H1 (cell line): Measurements from ENCODE around the gene EMC1. TPM values are rescaled to one million over a fixed set of nuclear protein-coding genes. Genes with fewer than 3 reads are reported as not detected.

Experiments used
- CTCF ChIA-PET: fragments of 300-600 bp; sonication (Branson Sonifier 250); formaldehyde crosslinking; loops from one replicate; lab custom pipeline; 2021; ENCODE audit not compliant: partially characterized antibody; lab: Charles Lee
- POLR2A ChIA-PET: fragments of 300-600 bp; sonication (Branson Sonifier 250); formaldehyde crosslinking; loops from one replicate; lab custom pipeline; 2021; ENCODE audit warnings: inconsistent platforms; ENCODE audit not compliant: partially characterized antibody; lab: Charles Lee
- DNase-seq, 2 experiments: peaks; one replicate each; pipeline versions ENCODE4 v3.0.0 to v3.0.0-alpha.2; 2010 to 2022; ENCODE audit warnings: low spot score in 2 of 2, low read depth in 1 of 2, mixed read lengths in 1 of 2
- FAIRE-seq: peaks from 2 replicates; lab custom pipeline; 2011; peaks lifted over from hg19 to GRCh38; lab: Jason Lieb, UNC
- H2AFZ ChIP-seq: 2 replicates; pipeline ENCODE4 v1.8.1; 2012; ENCODE audit warnings: low read length, inconsistent platforms
- H2AK5ac ChIP-seq: 2 replicates; pipeline ENCODE4 v1.6.1; 2013; ENCODE audit warnings: low read depth, low read length
- H2BK120ac ChIP-seq: replicated peaks from 2 replicates; pipeline ENCODE3; 2013; ENCODE audit warnings: low read depth, low read length, inconsistent platforms
- H2BK12ac ChIP-seq: 2 replicates; pipeline ENCODE4 v1.6.1; 2013; ENCODE audit warnings: low read depth, low read length
- H2BK15ac ChIP-seq: 2 replicates; pipeline ENCODE4 v1.6.1; 2013; ENCODE audit warnings: low read length
- H2BK20ac ChIP-seq: 2 replicates; pipeline ENCODE4 v1.6.1; 2013; ENCODE audit warnings: low read length
- H2BK5ac ChIP-seq: 2 replicates; pipeline ENCODE4 v1.6.1; 2013; ENCODE audit warnings: low read depth, low read length
- H3K14ac ChIP-seq: 2 replicates; pipeline ENCODE4 v1.6.1; 2013; ENCODE audit warnings: inconsistent platforms; ENCODE audit not compliant: insufficient read length
- H3K18ac ChIP-seq: 2 replicates; pipeline ENCODE4 v1.6.1; 2013; ENCODE audit warnings: low read length; ENCODE audit errors: extremely low read depth
- H3K23ac ChIP-seq: 2 replicates; pipeline ENCODE4 v1.6.1; 2013; ENCODE audit warnings: inconsistent platforms; ENCODE audit not compliant: insufficient read length
- H3K23me2 ChIP-seq: 2 replicates; pipeline ENCODE4 v1.6.1; 2013; ENCODE audit warnings: low read depth, low read length
- H3K27ac ChIP-seq: 2 replicates; pipeline ENCODE4 v1.6.1; 2011; ENCODE audit warnings: low read depth, low read length, inconsistent platforms
- H3K27me3 ChIP-seq, 4 experiments: replicated peaks in 1 of 4; 1 replicate in 1 of 4; 2 replicates in 3 of 4; pipeline versions ENCODE4 v1.6.1 to v1.8.1; 2011 to 2013; ENCODE audit warnings: low read length in 3 of 4, mild to moderate bottlenecking in 3 of 4, inconsistent platforms in 2 of 4, mixed read lengths in 2 of 4, moderate library complexity in 1 of 4; ENCODE audit not compliant: control insufficient read depth in 3 of 4, insufficient read depth in 3 of 4; ENCODE audit errors: extremely low read depth in 1 of 4
- H3K36me3 ChIP-seq, 4 experiments: 2 replicates each; pipeline versions ENCODE4 v1.6.1 to v1.8.1; 2011 to 2013; ENCODE audit warnings: mild to moderate bottlenecking in 4 of 4, low read length in 3 of 4, moderate library complexity in 2 of 4, control low read depth in 1 of 4, inconsistent platforms in 1 of 4; ENCODE audit not compliant: insufficient read depth in 4 of 4, control insufficient read depth in 2 of 4
- H3K4ac ChIP-seq: replicated peaks from 2 replicates; pipeline ENCODE3; 2013; ENCODE audit warnings: low read length, low read depth, mixed read lengths, inconsistent platforms; ENCODE audit not compliant: insufficient read length
- H3K4me1 ChIP-seq, 4 experiments: replicated peaks in 1 of 4; 1 replicate in 1 of 4; 2 replicates in 3 of 4; pipeline versions ENCODE4 v1.6.1 to v1.8.1; 2011 to 2013; ENCODE audit warnings: low read length in 3 of 4, inconsistent platforms in 2 of 4, mixed read lengths in 1 of 4; ENCODE audit not compliant: insufficient read depth in 4 of 4, control insufficient read depth in 3 of 4
- H3K4me2 ChIP-seq, 2 experiments: 2 replicates each; pipeline versions ENCODE4 v1.6.1 to v1.8.1; 2011 to 2013; ENCODE audit warnings: low read depth in 2 of 2, low read length in 2 of 2, control low read depth in 1 of 2, inconsistent platforms in 1 of 2, mild to moderate bottlenecking in 1 of 2; ENCODE audit not compliant: insufficient read depth in 1 of 2
- H3K4me3 ChIP-seq, 4 experiments: fragments of 200-600, 300-600 bp in 1 of 4; sonication (generic), shearing (Covaris generic), sonication (Bioruptor Twin) in 1 of 4; 2 replicates each; pipeline versions ENCODE4 v1.5.1 to v1.8.1; 2011 to 2016; ENCODE audit warnings: low read length in 4 of 4, low read depth in 3 of 4, control low read depth in 2 of 4, inconsistent platforms in 2 of 4, mild to moderate bottlenecking in 2 of 4, mixed read lengths in 1 of 4, moderate library complexity in 1 of 4; ENCODE audit not compliant: insufficient read depth in 2 of 4; ENCODE audit errors: extremely low read depth in 1 of 4
- H3K56ac ChIP-seq: replicated peaks from 2 replicates; pipeline ENCODE3; 2013; ENCODE audit warnings: low read depth, mild to moderate bottlenecking, mixed read lengths, low read length, inconsistent platforms; ENCODE audit not compliant: insufficient read length
- H3K79me1 ChIP-seq: 2 replicates; pipeline ENCODE4 v1.6.1; 2013; ENCODE audit warnings: low read depth, low read length, control low read depth
- H3K79me2 ChIP-seq, 2 experiments: 2 replicates each; pipeline versions ENCODE4 v1.6.1 to v1.8.1; 2012 to 2013; ENCODE audit warnings: low read length in 2 of 2, mild to moderate bottlenecking in 2 of 2, inconsistent platforms in 1 of 2; ENCODE audit not compliant: insufficient read depth in 2 of 2, control insufficient read depth in 1 of 2
- H3K9ac ChIP-seq, 4 experiments: replicated peaks in 1 of 4; 1 replicate in 1 of 4; 2 replicates in 3 of 4; pipeline versions ENCODE4 v1.6.1 to v1.8.1; 2011 to 2013; ENCODE audit warnings: low read depth in 3 of 4, low read length in 3 of 4, control low read depth in 2 of 4, mild to moderate bottlenecking in 2 of 4, moderate library complexity in 2 of 4, inconsistent platforms in 1 of 4; ENCODE audit errors: extremely low read depth in 1 of 4
- H3K9me3 ChIP-seq, 2 experiments: 2 replicates each; pipeline versions ENCODE4 v1.6.1 to v1.8.1; 2012 to 2013; ENCODE audit warnings: mild to moderate bottlenecking in 2 of 2, moderate library complexity in 2 of 2, control low read depth in 1 of 2, inconsistent platforms in 1 of 2, low read depth in 1 of 2, low read length in 1 of 2, mixed read lengths in 1 of 2; ENCODE audit not compliant: insufficient read depth in 2 of 2
- H4K20me1 ChIP-seq, 2 experiments: replicated peaks in 1 of 2; 2 replicates each; pipeline versions ENCODE3 to v1.8.1; 2011 to 2013; ENCODE audit warnings: inconsistent platforms in 2 of 2, low read length in 2 of 2, mild to moderate bottlenecking in 1 of 2; ENCODE audit not compliant: insufficient read depth in 2 of 2, control insufficient read depth in 1 of 2
- H4K5ac ChIP-seq: 2 replicates; pipeline ENCODE4 v1.6.1; 2013; ENCODE audit warnings: low read length, low read depth, mixed read lengths, inconsistent platforms; ENCODE audit not compliant: insufficient read length
- H4K8ac ChIP-seq: 2 replicates; pipeline ENCODE4 v1.8.0; 2013; ENCODE audit warnings: mild to moderate bottlenecking, moderate library complexity, low read length, inconsistent platforms; ENCODE audit not compliant: insufficient read depth; ENCODE audit errors: extremely low read depth
- H4K91ac ChIP-seq: replicated peaks from 2 replicates; pipeline ENCODE3; 2013; ENCODE audit warnings: low read length, mixed read lengths, inconsistent platforms; ENCODE audit not compliant: insufficient read length
- ATF3 ChIP-seq: IDR thresholded peaks from 2 replicates; pipeline ENCODE4 v1.6.1; 2011; ENCODE audit warnings: low read depth, mild to moderate bottlenecking, low read length; ENCODE audit not compliant: insufficient read depth
- CBX5 ChIP-seq: fragments of 300-800, 300-1000 bp; sonication (generic); IDR thresholded peaks from 2 replicates; pipeline ENCODE4 v1.7.1; 2016; ENCODE audit warnings: antibody characterized with exemption, low read length, low read depth
- SP2 ChIP-seq: IDR thresholded peaks from 2 replicates; pipeline ENCODE4 v1.6.1; 2012; ENCODE audit warnings: mild to moderate bottlenecking, low read length, inconsistent platforms
- TEAD4 ChIP-seq: IDR thresholded peaks from 2 replicates; pipeline ENCODE4 v1.6.1; 2012; ENCODE audit warnings: low read depth, low read length, inconsistent platforms, mixed read lengths
- WGBS, 2 experiments: shearing (Covaris generic) in 1 of 2; methylation state at CpG; one replicate each; pipeline versions ENCODE4 v1.1.6 to v1.1.7; 2013 to 2015; ENCODE audit warnings: low lambda C conversion rate in 2 of 2, mixed read lengths in 2 of 2, inconsistent platforms in 1 of 2, low coverage in 1 of 2, missing lambda C conversion rate in 1 of 2; ENCODE audit not compliant: insufficient replicate concordance in 2 of 2, insufficient coverage in 1 of 2, insufficient read length in 1 of 2; ENCODE audit errors: extremely low coverage in 1 of 2, missing lambda C conversion rate in 1 of 2; 5-methylcytosine and 5-hydroxymethylcytosine counted together
- polyA plus RNA-seq, 7 experiments: library from polyadenylated mRNA; depleted of rRNA in 3 of 7; stranded (reverse) in 5 of 7; unstranded in 2 of 7; fragments of >200 nt in 5 of 7; fragments of 200-250 nt in 2 of 7; gene quantifications; 1 replicate in 5 of 7; 2 replicates in 1 of 7; 4 replicates in 1 of 7; pipeline versions ENCODE4 v1.2.1 to v1.2.3, GENCODE V29; 2011 to 2013; ENCODE audit warnings: missing spikeins in 2 of 7, mixed read lengths in 2 of 7
- total RNA-seq: library from RNA; stranded (reverse); fragmentation: NEBNext Ultra II Directional; extraction: Animal tissue kit (Norgen Biotek cat#: 25700); gene quantifications from 2 replicates; pipeline ENCODE4 v1.2.1, GENCODE V29; 2021

Gene EMC1
- total and polyA plus RNA-seq, 2 of the 8 experiments (the other 6 are each of a cell fraction or from before 2014, with no cell fraction given): 51.0 to 53.5 TPM

- no peak for DNase-seq
- POLR2A ChIA-PET: interaction anchor here (0.7 to 6.4 kb wide), 4 partner anchors 15 to 136 kb away, joined by 3 to 42 read pairs (median 4); partner anchors contain the start of genes EMC1 and MRTO4
- no peak overlapping the region; a peak in 1 of 7 replicates for H3K9ac ChIP-seq
- no peak for TF ChIP-seq CBX5
- no peak for TF ChIP-seq SP2
- no peak for TF ChIP-seq TEAD4
- no peak for TF ChIP-seq ATF3
These were observed 45.5 kb downstream of the EMC1 start for GRCh38 chr1:19205845-19206244.

More at GRCh38 chr1:19205845-19206244, 45.5 kb downstream of the EMC1 start:
- H2AFZ ChIP-seq: no peak overlapping the region
- no peak overlapping the region for H3K27ac ChIP-seq
- H2BK15ac ChIP-seq: no peak overlapping the region
- no peak overlapping the region for H2BK5ac ChIP-seq
- H3K4me1 ChIP-seq: peaks cover 0 to 4% (median 0%) of the 10 kb centered on the region in 4 experiments; a peak in 2 of 7 replicates
- H3K79me1 ChIP-seq: peaks cover under 1% of the 10 kb centered on the region
- peaks cover 60 to 92% of the 10 kb centered on the region in 2 experiments for H3K79me2 ChIP-seq
- H4K8ac ChIP-seq: no peak overlapping the region
- no peaks in the 10 kb centered on the region for H3K9me3 ChIP-seq
- no peak overlapping the region for H3K56ac ChIP-seq
- H2BK120ac ChIP-seq: no peak overlapping the region
- no peak overlapping the region for H3K4me3 ChIP-seq
- no peak overlapping the region for H3K23ac ChIP-seq
- no peak overlapping the region for H3K18ac ChIP-seq
- H2BK12ac ChIP-seq: no peak overlapping the region
- H2AK5ac ChIP-seq: no peak overlapping the region
- CTCF ChIA-PET: interaction anchor here (0.7 to 1.7 kb wide), 2 partner anchors 52 to 445 kb away, joined by 3 read pairs; no protein-coding TSS in a partner anchor
- H4K5ac ChIP-seq: no peak overlapping the region
- peaks cover 0 to 7% (median 0%) of the 10 kb centered on the region in 4 experiments; a peak in 2 of 8 replicates for H3K36me3 ChIP-seq
- H3K27me3 ChIP-seq: no peaks in the 10 kb centered on the region
- H3K23me2 ChIP-seq: peaks cover 8% of the 10 kb centered on the region
- H4K20me1 ChIP-seq: peaks cover 20% of the 10 kb centered on the region in 2 experiments
- H3K4me2 ChIP-seq: no peak overlapping the region
- FAIRE-seq: no peak
- 90% methylated on average over 5 of the region's 5 CpGs; no CpG with 5 or more reads in 1 of the 2 experiments for WGBS, 2 experiments
- no peak overlapping the region for H3K14ac ChIP-seq
- H4K91ac ChIP-seq: no peak overlapping the region
- H3K4ac ChIP-seq: no peak overlapping the region
- H2BK20ac ChIP-seq: no peak overlapping the region
